GM23338 (cell line): ENCODE results near the gene CHST11. TPM values are rescaled to one million over a fixed set of nuclear protein-coding genes. Genes with fewer than 3 reads are reported as not detected.

Experiments used
- ATAC-seq: fragments of 200-7000 bp; cut with Tn5 transposase; 3 replicates; pipeline ENCODE4 v1.9.1; 2020
- DNase-seq: peaks from one replicate; pipeline ENCODE4 v3.0.0-alpha.2; 2015; ENCODE audit warnings: low spot score
- H2AFZ ChIP-seq: fragments of 200-600 bp; sonication (generic); 2 replicates; pipeline ENCODE4 v1.8.0; 2016; ENCODE audit warnings: antibody characterized with exemption, mild to moderate bottlenecking, moderate library complexity
- H3F3A ChIP-seq: fragments of 200-600 bp; sonication (generic); replicated peaks from 2 replicates; pipeline ENCODE4 v1.8.0; 2017; ENCODE audit warnings: antibody characterized with exemption, mixed run types, low read depth
- H3K27ac ChIP-seq: fragments of 200-600 bp; sonication (generic); 2 replicates; pipeline ENCODE4 v1.6.1; 2016; ENCODE audit warnings: low read depth
- H3K27me3 ChIP-seq: fragments of 200-600 bp; sonication (generic); 2 replicates; pipeline ENCODE4 v1.8.0; 2016; ENCODE audit warnings: mild to moderate bottlenecking, mixed run types, moderate library complexity; ENCODE audit not compliant: insufficient read depth
- H3K36me3 ChIP-seq: fragments of 200-600 bp; sonication (generic); 2 replicates; pipeline ENCODE4 v1.8.0; 2016; ENCODE audit warnings: mild to moderate bottlenecking; ENCODE audit not compliant: insufficient read depth
- H3K4me1 ChIP-seq: fragments of 200-600 bp; sonication (generic); 2 replicates; pipeline ENCODE4 v1.8.0; 2016; ENCODE audit warnings: mild to moderate bottlenecking, moderate library complexity; ENCODE audit not compliant: insufficient read depth
- H3K4me2 ChIP-seq: fragments of 200-600 bp; sonication (generic); 2 replicates; pipeline ENCODE4 v1.7.1; 2017; ENCODE audit warnings: mixed run types
- H3K4me3 ChIP-seq: fragments of 200-600 bp; sonication (generic); 2 replicates; pipeline ENCODE4 v1.6.1; 2016; ENCODE audit warnings: mixed run types
- H3K79me2 ChIP-seq: fragments of 200-600 bp; sonication (generic); replicated peaks from 2 replicates; pipeline ENCODE4 v1.8.0; 2017; ENCODE audit warnings: mild to moderate bottlenecking; ENCODE audit not compliant: insufficient read depth
- H3K9me2 ChIP-seq: fragments of 200-600 bp; sonication (generic); 2 replicates; pipeline ENCODE4 v1.8.0; 2017; ENCODE audit not compliant: insufficient read depth
- H4K20me1 ChIP-seq: fragments of 200-600 bp; sonication (generic); replicated peaks from 2 replicates; pipeline ENCODE4 v1.8.0; 2017; ENCODE audit warnings: mild to moderate bottlenecking; ENCODE audit not compliant: insufficient read depth
- H3K27ac Mint-ChIP-seq: 2 replicates; pipeline ENCODE4 v1.8.0; 2020; ENCODE audit warnings: inconsistent platforms, mild to moderate bottlenecking, moderate library complexity, mixed read lengths
- H3K27me3 Mint-ChIP-seq: 3 replicates; pipeline ENCODE4 v1.8.0; 2022; ENCODE audit warnings: low read depth, mild to moderate bottlenecking, moderate library complexity, mixed read lengths, inconsistent platforms; ENCODE audit not compliant: insufficient read depth, poor library complexity
- H3K36me3 Mint-ChIP-seq: 3 replicates; pipeline ENCODE4 v1.8.0; 2021; ENCODE audit warnings: low read depth, mild to moderate bottlenecking, inconsistent platforms, moderate library complexity, mixed read lengths
- H3K4me1 Mint-ChIP-seq: 3 replicates; pipeline ENCODE4 v1.8.0; 2020; ENCODE audit warnings: mild to moderate bottlenecking, inconsistent platforms, mixed read lengths
- H3K4me3 Mint-ChIP-seq: 3 replicates; pipeline ENCODE4 v1.8.0; 2021; ENCODE audit warnings: moderate library complexity, mild to moderate bottlenecking, inconsistent platforms, mixed read lengths
- H3K9me3 Mint-ChIP-seq: 3 replicates; pipeline ENCODE4 v1.8.0; 2020; ENCODE audit warnings: moderate library complexity, mild to moderate bottlenecking, inconsistent platforms, mixed read lengths
- CREB1 ChIP-seq: fragments of 250-450 bp; sonication (Bioruptor Pico); IDR thresholded peaks from 2 replicates; pipeline ENCODE4 v1.5.0; 2020; ENCODE audit warnings: low read depth, mild to moderate bottlenecking, moderate library complexity
- CTCF ChIP-seq, 2 experiments: fragments of 200-600 bp in 1 of 2; sonication (generic) in 1 of 2; conservative IDR thresholded peaks; 2 replicates each; pipeline versions ENCODE4 v1.5.1 to v1.6.1; 2016 to 2017; ENCODE audit warnings: antibody characterized with exemption in 2 of 2, low read depth in 2 of 2, mild to moderate bottlenecking in 2 of 2, moderate library complexity in 1 of 2
- ETS1 ChIP-seq: IDR thresholded peaks from 2 replicates; pipeline ENCODE4 v1.6.1; 2016; ENCODE audit warnings: antibody characterized with exemption
- EZH2phosphoT487 ChIP-seq: fragments of 200-600 bp; sonication (generic); IDR thresholded peaks from one replicate; pipeline ENCODE4 v1.8.1; 2018; ENCODE audit warnings: antibody characterized with exemption; ENCODE audit not compliant: unreplicated experiment
- JUNB ChIP-seq: IDR thresholded peaks from one replicate; pipeline ENCODE4 v1.6.1; 2016; ENCODE audit warnings: antibody characterized with exemption; ENCODE audit not compliant: unreplicated experiment
- POLR2AphosphoS5 ChIP-seq: IDR thresholded peaks from 2 replicates; pipeline ENCODE4 v1.6.1; 2016; ENCODE audit warnings: antibody characterized with exemption, low read depth
- REST ChIP-seq: IDR thresholded peaks from one replicate; pipeline ENCODE4 v1.6.1; 2018; ENCODE audit warnings: antibody characterized with exemption; ENCODE audit not compliant: unreplicated experiment
- STAT1 ChIP-seq: IDR thresholded peaks from one replicate; pipeline ENCODE4 v1.6.1; 2016; ENCODE audit warnings: antibody characterized with exemption; ENCODE audit not compliant: unreplicated experiment
- ZNF114 ChIP-seq: fragments of 250-450 bp; sonication (Bioruptor Pico); IDR thresholded peaks from 2 replicates; pipeline ENCODE4 v1.5.0; 2020; ENCODE audit warnings: mild to moderate bottlenecking, moderate library complexity
- polyA plus RNA-seq: library from polyadenylated mRNA; unstranded; fragments of >200 nt; fragmentation: Nextera tagmentation; extraction: Ambion mirVana; gene quantifications from 2 replicates; pipeline ENCODE4 v1.2.1, GENCODE V29; 2016
- total RNA-seq: library from RNA; depleted of rRNA; stranded (reverse); fragments of >200 nt; shearing (Covaris generic); gene quantifications from 2 replicates; pipeline ENCODE4 v1.2.3, GENCODE V29; 2014

The CHST11 gene
- total and polyA plus RNA-seq, 2 experiments from 2014 or later, result 7.7 to 25.7 TPM

GRCh38 chr12:104638851-104639240 is 182.1 kb downstream of the CHST11 start:
- Histone ChIP-seq H3K4me3 (no peak overlapping the region), H3F3A (no peaks in the 10 kb centered on the region), H3K4me2 (no peak overlapping the region), H3K27me3 (no peaks in the 10 kb centered on the region), H2AFZ (no peak overlapping the region), H3K36me3 (no peaks in the 10 kb centered on the region), H3K79me2 (no peaks in the 10 kb centered on the region), H3K4me1 (0 out of 2 replicates have a peak, but pooled peaks cover under 1% of the 10 kb centered on the region), H3K27ac (no peak overlapping the region), H3K9me2 (0 out of 2 replicates have a peak, but pooled peaks cover 5% of the 10 kb centered on the region), H4K20me1 (no peaks in the 10 kb centered on the region)
- no peak for DNase-seq
- H3K27ac Mint-ChIP-seq, result no peak overlapping the region
- no peak for TF ChIP-seq REST
- no peak for ATAC-seq
- peaks cover 10% of the 10 kb centered on the region; the same call in 2 of the 3 replicates for H3K9me3 Mint-ChIP-seq
- no peak overlapping the region for H3K4me3 Mint-ChIP-seq
- H3K36me3 Mint-ChIP-seq, result peaks cover 15% of the 10 kb centered on the region; the same call in 2 of the 3 replicates
- H3K27me3 Mint-ChIP-seq, result peaks cover 6% of the 10 kb centered on the region
- H3K4me1 Mint-ChIP-seq, result peaks cover 3% of the 10 kb centered on the region; the same call in 2 of the 3 replicates

GRCh38 chr12:104640956-104641355 is 184.2 kb downstream of the CHST11 start:
- Mint-ChIP-seq H3K27ac (no peak overlapping the region), H3K36me3 (peaks cover 15% of the 10 kb centered on the region; the same call in 2 of the 3 replicates), H3K4me1 (peaks cover 6% of the 10 kb centered on the region; the same call in 2 of the 3 replicates), H3K9me3 (peaks cover 10% of the 10 kb centered on the region; the same call in 2 of the 3 replicates), H3K4me3 (no peak overlapping the region), H3K27me3 (peaks cover 4% of the 10 kb centered on the region)
- H3F3A ChIP-seq, result no peaks in the 10 kb centered on the region
- H3K36me3 ChIP-seq, result no peaks in the 10 kb centered on the region
- no peaks in the 10 kb centered on the region for H3K79me2 ChIP-seq
- H3K4me1 ChIP-seq, result 0 out of 2 replicates have a peak, but pooled peaks cover 2% of the 10 kb centered on the region
- H4K20me1 ChIP-seq, result no peaks in the 10 kb centered on the region
- no peak for TF ChIP-seq POLR2AphosphoS5
- H2AFZ ChIP-seq, result no peak overlapping the region
- no peaks in the 10 kb centered on the region for H3K27me3 ChIP-seq
- DNase-seq, result no peak
- H3K4me3 ChIP-seq, result no peak overlapping the region
- H3K4me2 ChIP-seq, result no peak overlapping the region
- ATAC-seq, result no peak
- H3K9me2 ChIP-seq, result 0 out of 2 replicates have a peak, but pooled peaks cover 5% of the 10 kb centered on the region
- H3K27ac ChIP-seq, result no peak overlapping the region

GRCh38 chr12:104641862-104642261 is 185.1 kb downstream of the CHST11 start:
- Histone ChIP-seq H3K79me2 (no peaks in the 10 kb centered on the region), H3K4me3 (no peak overlapping the region), H3K36me3 (no peaks in the 10 kb centered on the region), H3K9me2 (0 out of 2 replicates have a peak, but pooled peaks cover 5% of the 10 kb centered on the region), H3K27ac (no peak overlapping the region), H3K4me1 (0 out of 2 replicates have a peak, but pooled peaks cover 2% of the 10 kb centered on the region), H3F3A (no peaks in the 10 kb centered on the region), H3K4me2 (no peak overlapping the region), H2AFZ (no peak overlapping the region), H3K27me3 (no peaks in the 10 kb centered on the region), H4K20me1 (no peaks in the 10 kb centered on the region)
- Mint-ChIP-seq H3K4me1 (peaks cover 9% of the 10 kb centered on the region), H3K27ac (no peak overlapping the region), H3K27me3 (peaks cover 5% of the 10 kb centered on the region), H3K9me3 (peaks cover 10% of the 10 kb centered on the region; the same call in 2 of the 3 replicates), H3K4me3 (no peak overlapping the region), H3K36me3 (peaks cover 21% of the 10 kb centered on the region; the same call in 2 of the 3 replicates)
- TF ChIP-seq CREB1 (CRISPR knock-in tag), result no peak
- TF ChIP-seq CTCF (conservative IDR thresholded peaks at IDR 0.05; ENCODE audit: low read depth in 2 of 2), result 0 out of 4 replicates have a peak, but pooled peaks of 1 of the 2 experiments have one; percentile 2
- TF ChIP-seq STAT1, result no peak
- TF ChIP-seq ZNF114 (CRISPR knock-in tag), result no peak
- no peak for TF ChIP-seq ETS1
- TF ChIP-seq EZH2phosphoT487, result no peak
- TF ChIP-seq JUNB, result no peak
- no peak for ATAC-seq
- DNase-seq, result no peak
